ENCODE data around the gene MROH8. TPM values are rescaled to one million over a fixed set of nuclear protein-coding genes. Genes with fewer than 3 reads are reported as not detected.

The MROH8 gene
- total RNA-seq (1 to 10 TPM; 1.1 to 2.0 TPM), total RNA-seq (0.70 to 1.1 reads per million in 2 donors)

- peak; percentile 87 to 91 (median 91) for DNase-seq
- H3K36me3 Mint-ChIP-seq (ENCODE audit: low read depth): peaks cover 9% of the 10 kb centered on the region
- peaks cover 32% of the 10 kb centered on the region for H3K4me1 Mint-ChIP-seq
- peak within 1 kb of the TSS; percentile 98 for H3K27ac Mint-ChIP-seq
- H3K9me3 ChIP-seq (ENCODE audit: control insufficient read depth, low read length, poor library complexity, severe bottlenecking): no peaks in the 10 kb centered on the region
- peak within 1 kb of the TSS; percentile 96 for H3K4me3 Mint-ChIP-seq
- H3K27me3 Mint-ChIP-seq: peaks cover 4% of the 10 kb centered on the region
- ATAC-seq: peak; percentile 94
These were observed at the start of gene MROH8, which contains the start of gene RPN2 for GRCh38 chr20:37178839-37179682. Gene MROH8 (minus strand): TSS chr20:37179548. Gene RPN2 (plus strand): TSS chr20:37179330. CDS start chr20:37179357, 27 bp downstream.

- no peak overlapping the region for H3K27ac Mint-ChIP-seq
- peaks cover 15% of the 10 kb centered on the region for H3K36me3 Mint-ChIP-seq (ENCODE audit: low read depth)
- H3K27me3 Mint-ChIP-seq: no peaks in the 10 kb centered on the region
- H3K9me3 ChIP-seq (ENCODE audit: control insufficient read depth, low read length, poor library complexity, severe bottlenecking): no peaks in the 10 kb centered on the region
- no peak for DNase-seq
- H3K4me3 Mint-ChIP-seq: no peak overlapping the region
- peaks cover 2% of the 10 kb centered on the region for H3K4me1 Mint-ChIP-seq
- no peak for ATAC-seq
These were observed 49.3 kb upstream of the MROH8 start for GRCh38 chr20:37228656-37229055.

GRCh38 chr20:37228082-37228481, 48.7 kb upstream of the MROH8 start:
- H3K27me3 Mint-ChIP-seq: no peaks in the 10 kb centered on the region
- DNase-seq (no peak), ATAC-seq (no peak)
- no peaks in the 10 kb centered on the region for H3K9me3 ChIP-seq (ENCODE audit: control insufficient read depth, low read length, poor library complexity, severe bottlenecking)
- H3K27ac Mint-ChIP-seq: no peak overlapping the region
- peaks cover 2% of the 10 kb centered on the region for H3K4me1 Mint-ChIP-seq
- H3K36me3 Mint-ChIP-seq (ENCODE audit: low read depth): peaks cover 16% of the 10 kb centered on the region
- H3K4me3 Mint-ChIP-seq: no peak overlapping the region

- no peak for ATAC-seq
- H3K27me3 Mint-ChIP-seq: no peaks in the 10 kb centered on the region
These were observed 47.5 kb upstream of the MROH8 start for GRCh38 chr20:37226889-37227288.

GRCh38 chr20:37225146-37225545, 45.8 kb upstream of the MROH8 start:
- DNase-seq: no peak
- peaks cover 10% of the 10 kb centered on the region for H3K36me3 Mint-ChIP-seq (ENCODE audit: low read depth)
- H3K4me3 Mint-ChIP-seq: no peak overlapping the region
- no peak overlapping the region for H3K27ac Mint-ChIP-seq
- no peaks in the 10 kb centered on the region for H3K9me3 ChIP-seq (ENCODE audit: control insufficient read depth, low read length, poor library complexity, severe bottlenecking)
- peaks cover 2% of the 10 kb centered on the region for H3K4me1 Mint-ChIP-seq
- no peak for ATAC-seq
- H3K27me3 Mint-ChIP-seq: no peaks in the 10 kb centered on the region

More at GRCh38 chr20:37226889-37227288, 47.5 kb upstream of the MROH8 start:
- Mint-ChIP-seq H3K27ac (no peak overlapping the region), H3K4me3 (no peak overlapping the region), H3K36me3 (ENCODE audit: low read depth) (peaks cover 12% of the 10 kb centered on the region), H3K4me1 (peaks cover 2% of the 10 kb centered on the region)
- H3K9me3 ChIP-seq (ENCODE audit: control insufficient read depth, low read length, poor library complexity, severe bottlenecking): no peaks in the 10 kb centered on the region
- no peak for DNase-seq

- H3K36me3 Mint-ChIP-seq (ENCODE audit: low read depth): peaks cover 6% of the 10 kb centered on the region
- H3K27ac Mint-ChIP-seq: no peak overlapping the region
These were observed 43.7 kb upstream of the MROH8 start for GRCh38 chr20:37223053-37223452.

GRCh38 chr20:37222086-37222485, 42.7 kb upstream of the MROH8 start:
- peaks cover 6% of the 10 kb centered on the region for H3K36me3 Mint-ChIP-seq (ENCODE audit: low read depth)
- H3K9me3 ChIP-seq (ENCODE audit: control insufficient read depth, low read length, poor library complexity, severe bottlenecking): no peaks in the 10 kb centered on the region
- no peaks in the 10 kb centered on the region for H3K4me1 Mint-ChIP-seq
- no peaks in the 10 kb centered on the region for H3K27me3 Mint-ChIP-seq
- no peak for ATAC-seq
- no peak for DNase-seq
- no peak overlapping the region for H3K27ac Mint-ChIP-seq
- H3K4me3 Mint-ChIP-seq: no peak overlapping the region

More at GRCh38 chr20:37223053-37223452, 43.7 kb upstream of the MROH8 start:
- no peaks in the 10 kb centered on the region for H3K4me1 Mint-ChIP-seq
- H3K27me3 Mint-ChIP-seq: no peaks in the 10 kb centered on the region
- no peak for DNase-seq
- H3K9me3 ChIP-seq (ENCODE audit: control insufficient read depth, low read length, poor library complexity, severe bottlenecking): no peaks in the 10 kb centered on the region
- ATAC-seq: peak; percentile 36
- no peak overlapping the region for H3K4me3 Mint-ChIP-seq

- ATAC-seq (no peak), DNase-seq (no peak)
- H3K27me3 Mint-ChIP-seq: no peaks in the 10 kb centered on the region
- no peak overlapping the region for H3K4me3 Mint-ChIP-seq
- peaks cover under 1% of the 10 kb centered on the region for H3K4me1 Mint-ChIP-seq
- peaks cover 9% of the 10 kb centered on the region for H3K36me3 Mint-ChIP-seq (ENCODE audit: low read depth)
- H3K27ac Mint-ChIP-seq: no peak overlapping the region
- no peaks in the 10 kb centered on the region for H3K9me3 ChIP-seq (ENCODE audit: control insufficient read depth, low read length, poor library complexity, severe bottlenecking)
These were observed 41.4 kb upstream of the MROH8 start for GRCh38 chr20:37220731-37221130.

GRCh38 chr20:37219751-37220668, 40.7 kb upstream of the MROH8 start:
- DNase-seq (no peak), ATAC-seq (no peak)
- Mint-ChIP-seq H3K27ac (no peak overlapping the region), H3K4me3 (no peak overlapping the region), H3K4me1 (peaks cover 4% of the 10 kb centered on the region), H3K36me3 (ENCODE audit: low read depth) (peaks cover 13% of the 10 kb centered on the region), H3K27me3 (no peaks in the 10 kb centered on the region)
- no peaks in the 10 kb centered on the region for H3K9me3 ChIP-seq (ENCODE audit: control insufficient read depth, low read length, poor library complexity, severe bottlenecking)

- Mint-ChIP-seq H3K27ac (no peak overlapping the region), H3K4me3 (no peak overlapping the region), H3K36me3 (ENCODE audit: low read depth) (peaks cover 13% of the 10 kb centered on the region), H3K27me3 (no peaks in the 10 kb centered on the region), H3K4me1 (peaks cover 7% of the 10 kb centered on the region)
- DNase-seq (no peak), ATAC-seq (no peak)
- H3K9me3 ChIP-seq (ENCODE audit: control insufficient read depth, low read length, poor library complexity, severe bottlenecking): no peaks in the 10 kb centered on the region
These were observed 39.6 kb upstream of the MROH8 start for GRCh38 chr20:37218976-37219375.

GRCh38 chr20:37218441-37218840, 39.1 kb upstream of the MROH8 start:
- no peak for DNase-seq
- H3K4me3 Mint-ChIP-seq: no peak overlapping the region
- no peaks in the 10 kb centered on the region for H3K27me3 Mint-ChIP-seq
- H3K4me1 Mint-ChIP-seq: peaks cover 7% of the 10 kb centered on the region
- H3K36me3 Mint-ChIP-seq (ENCODE audit: low read depth): peaks cover 11% of the 10 kb centered on the region
- ATAC-seq: no peak
- no peaks in the 10 kb centered on the region for H3K9me3 ChIP-seq (ENCODE audit: control insufficient read depth, low read length, poor library complexity, severe bottlenecking)
- H3K27ac Mint-ChIP-seq: no peak overlapping the region

- H3K36me3 Mint-ChIP-seq (ENCODE audit: low read depth): peaks cover 7% of the 10 kb centered on the region
- peaks cover 8% of the 10 kb centered on the region for H3K4me1 Mint-ChIP-seq
- H3K4me3 Mint-ChIP-seq: no peak overlapping the region
- H3K27ac Mint-ChIP-seq: no peak overlapping the region
- DNase-seq (no peak), ATAC-seq (no peak)
- H3K9me3 ChIP-seq (ENCODE audit: control insufficient read depth, low read length, poor library complexity, severe bottlenecking): no peaks in the 10 kb centered on the region
- H3K27me3 Mint-ChIP-seq: no peaks in the 10 kb centered on the region
These were observed 30.4 kb upstream of the MROH8 start for GRCh38 chr20:37209661-37210314.

GRCh38 chr20:37209193-37209592, 29.8 kb upstream of the MROH8 start:
- H3K4me1 Mint-ChIP-seq: peaks cover 7% of the 10 kb centered on the region
- ATAC-seq: no peak
- H3K4me3 Mint-ChIP-seq: no peak overlapping the region
- H3K27ac Mint-ChIP-seq: no peak overlapping the region
- H3K9me3 ChIP-seq (ENCODE audit: control insufficient read depth, low read length, poor library complexity, severe bottlenecking): no peaks in the 10 kb centered on the region
- no peak for DNase-seq
- H3K27me3 Mint-ChIP-seq: no peaks in the 10 kb centered on the region
- H3K36me3 Mint-ChIP-seq (ENCODE audit: low read depth): peaks cover 8% of the 10 kb centered on the region

Data from T-helper 17 cell (primary cell).